ENCODE data around the gene PKD2L2. TPM values are rescaled to one million over a fixed set of nuclear protein-coding genes. Genes with fewer than 3 reads are reported as not detected.
"Not testable (repeated sequence)": the region's sequence is repeated elsewhere in the genome, so short reads cannot be mapped to it uniquely, and the experiment has no call there.

PKD2L2 gene
- total RNA-seq (ENCODE audit: low replicate concordance) = not detected in 2 replicates

GRCh38 chr5:137888863-137889759, at the start of gene PKD2L2:
TSS of gene PKD2L2 (plus strand) at chr5:137889457. CDS start at chr5:137889492, 35 bp downstream.
- peak within 1 kb of the TSS; percentile 65 for H3K4me3 ChIP-seq (ENCODE audit: low read depth, low read length)
- peak; percentile 73 for DNase-seq (ENCODE audit: low read depth)
- TF ChIP-seq, protein P1, sequence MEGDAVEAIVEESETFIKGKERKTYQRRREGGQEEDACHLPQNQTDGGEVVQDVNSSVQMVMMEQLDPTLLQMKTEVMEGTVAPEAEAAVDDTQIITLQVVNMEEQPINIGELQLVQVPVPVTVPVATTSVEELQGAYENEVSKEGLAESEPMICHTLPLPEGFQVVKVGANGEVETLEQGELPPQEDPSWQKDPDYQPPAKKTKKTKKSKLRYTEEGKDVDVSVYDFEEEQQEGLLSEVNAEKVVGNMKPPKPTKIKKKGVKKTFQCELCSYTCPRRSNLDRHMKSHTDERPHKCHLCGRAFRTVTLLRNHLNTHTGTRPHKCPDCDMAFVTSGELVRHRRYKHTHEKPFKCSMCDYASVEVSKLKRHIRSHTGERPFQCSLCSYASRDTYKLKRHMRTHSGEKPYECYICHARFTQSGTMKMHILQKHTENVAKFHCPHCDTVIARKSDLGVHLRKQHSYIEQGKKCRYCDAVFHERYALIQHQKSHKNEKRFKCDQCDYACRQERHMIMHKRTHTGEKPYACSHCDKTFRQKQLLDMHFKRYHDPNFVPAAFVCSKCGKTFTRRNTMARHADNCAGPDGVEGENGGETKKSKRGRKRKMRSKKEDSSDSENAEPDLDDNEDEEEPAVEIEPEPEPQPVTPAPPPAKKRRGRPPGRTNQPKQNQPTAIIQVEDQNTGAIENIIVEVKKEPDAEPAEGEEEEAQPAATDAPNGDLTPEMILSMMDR (IDR thresholded peaks at IDR 0.05; ENCODE audit: insufficient read depth, low read length) = no peak

DNA sequence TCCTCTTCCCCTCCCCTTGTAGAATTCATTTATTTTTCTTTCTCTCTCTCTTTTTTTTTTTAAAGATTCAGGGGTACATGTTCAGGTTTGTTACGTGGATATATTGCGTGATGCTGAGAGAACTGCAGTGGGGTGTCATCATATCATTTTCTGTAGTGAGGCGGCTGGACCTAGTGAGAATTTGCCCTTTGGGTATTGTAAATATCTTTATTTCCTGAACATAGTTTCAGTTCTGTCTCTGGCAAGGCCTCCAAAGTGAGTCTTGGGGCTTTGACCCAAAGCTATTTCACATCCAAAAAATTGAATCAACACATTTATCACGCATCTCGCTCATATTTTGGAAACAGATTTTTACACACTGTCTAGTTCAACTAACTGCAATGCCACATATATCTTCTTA, 47.0 kb upstream of the PKD2L2 start:
- TF ChIP-seq, protein P1 (IDR thresholded peaks at IDR 0.05; ENCODE audit: insufficient read depth, low read length) = no peak
- DNase-seq (ENCODE audit: low read depth) = no peak

DNA sequence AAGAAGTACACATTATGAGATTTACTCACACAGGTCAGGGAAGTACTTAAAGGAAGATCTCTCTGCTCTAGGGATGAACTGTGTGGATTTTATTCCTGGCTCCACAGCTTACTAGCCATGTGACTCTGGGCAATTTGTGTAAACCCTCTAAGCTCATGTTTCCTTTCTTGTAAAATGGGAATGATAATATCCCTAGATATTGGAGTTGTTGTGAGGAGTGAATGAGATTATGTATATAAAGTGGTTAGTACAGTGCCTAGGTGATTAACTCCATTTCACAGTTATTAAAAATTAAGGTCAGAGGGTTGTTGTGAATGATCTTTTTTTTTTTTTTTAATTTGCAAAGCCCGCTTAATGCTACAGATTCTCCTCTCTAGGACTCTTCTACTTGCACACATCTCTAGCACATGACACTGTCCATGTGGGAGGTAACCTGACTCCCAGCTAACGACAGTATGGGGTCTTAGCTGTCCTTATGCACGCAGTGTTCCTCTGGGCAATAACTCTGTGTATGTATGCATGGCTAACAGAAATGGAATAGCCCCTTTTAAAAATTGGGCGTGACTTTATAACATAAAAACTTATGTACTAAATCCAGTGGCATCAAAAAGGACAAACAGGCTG, 45.5 kb upstream of the PKD2L2 start:
- no peak overlapping the region for H3K4me3 ChIP-seq (ENCODE audit: low read depth, low read length)
- DNase-seq (ENCODE audit: low read depth) = no peak
- TF ChIP-seq, protein P1 (IDR thresholded peaks at IDR 0.05; ENCODE audit: insufficient read depth, low read length) = no peak

More for the DNA sequence above, 47.0 kb upstream of the PKD2L2 start:
- no peak overlapping the region for H3K4me3 ChIP-seq (ENCODE audit: low read depth, low read length)

GRCh38 chr5:137845472-137845871, 43.8 kb upstream of the PKD2L2 start:
- TF ChIP-seq, protein P1 (IDR thresholded peaks at IDR 0.05; ENCODE audit: insufficient read depth, low read length) = no peak

GRCh38 chr5:137847687-137848086, 41.6 kb upstream of the PKD2L2 start:
- TF ChIP-seq, protein P1 (IDR thresholded peaks at IDR 0.05; ENCODE audit: insufficient read depth, low read length) = no peak
- H3K4me3 ChIP-seq (ENCODE audit: low read depth, low read length) = no peak overlapping the region
- no peak for DNase-seq (ENCODE audit: low read depth)

More at GRCh38 chr5:137845472-137845871, 43.8 kb upstream of the PKD2L2 start:
- no peak for DNase-seq (ENCODE audit: low read depth)
- no peak overlapping the region for H3K4me3 ChIP-seq (ENCODE audit: low read depth, low read length)

- H3K4me3 ChIP-seq (ENCODE audit: low read depth, low read length); DNase-seq (ENCODE audit: low read depth): not testable (repeated sequence)
Measured at GRCh38 chr5:137853165-137853564, 36.1 kb upstream of the PKD2L2 start.

GRCh38 chr5:137856201-137856600, 33.1 kb upstream of the PKD2L2 start:
- no peak for DNase-seq (ENCODE audit: low read depth)
- TF ChIP-seq, protein P1 (IDR thresholded peaks at IDR 0.05; ENCODE audit: insufficient read depth, low read length) = no peak
- no peak overlapping the region for H3K4me3 ChIP-seq (ENCODE audit: low read depth, low read length)
